NCI-H1436 treated with DMSO at 0.1 percent for 48 hours (cell line): ENCODE results near the gene SYT2.
A peak's percentile ranks its signal among the peaks of the same experiment; 100 is the strongest.
"Not testable (repeated sequence)": the region's sequence is repeated elsewhere in the genome, so short reads cannot be mapped to it uniquely, and the experiment has no call there.

ENCODE experiments used
- DNase-seq: peaks from one replicate; lab custom pipeline; 2025; lab: John Stamatoyannopoulos, UW

SYT2 gene

GRCh38 chr1:202643397-202644218, 66.6 kb downstream of the SYT2 start:
- DNase-seq, result no peak

- DNase-seq, result no peak
Measured at GRCh38 chr1:202642619-202643291, 67.5 kb downstream of the SYT2 start.

- no peak for DNase-seq
Measured at GRCh38 chr1:202642212-202642611, 68.0 kb downstream of the SYT2 start.

- DNase-seq, result no peak
Measured at GRCh38 chr1:202639500-202639899, 70.8 kb downstream of the SYT2 start.

GRCh38 chr1:202638701-202639305, 71.5 kb downstream of the SYT2 start:
- DNase-seq, result not testable (repeated sequence)

GRCh38 chr1:202638019-202638700, 72.1 kb downstream of the SYT2 start:
- DNase-seq, result no peak

- not testable (repeated sequence) for DNase-seq
Measured at GRCh38 chr1:202637321-202638018, 72.8 kb downstream of the SYT2 start.

- DNase-seq, result not testable (repeated sequence)
Measured at GRCh38 chr1:202636171-202636570, 74.1 kb downstream of the SYT2 start.

- DNase-seq, result no peak
Measured at GRCh38 chr1:202632241-202632640, 78.0 kb downstream of the SYT2 start.

GRCh38 chr1:202631076-202631923, 79.0 kb downstream of the SYT2 start:
- no peak for DNase-seq

GRCh38 chr1:202630541-202630940, 79.7 kb downstream of the SYT2 start:
- DNase-seq, result no peak

GRCh38 chr1:202630096-202630495, 80.2 kb downstream of the SYT2 start:
- DNase-seq, result not testable (repeated sequence)

GRCh38 chr1:202629257-202629811, 80.9 kb downstream of the SYT2 start:
- DNase-seq, result not testable (repeated sequence)

- DNase-seq, result no peak
Measured at GRCh38 chr1:202628646-202629215, 81.5 kb downstream of the SYT2 start.

- DNase-seq, result no peak
Measured at GRCh38 chr1:202627841-202628565, 82.3 kb downstream of the SYT2 start.

- peak; percentile 95 for DNase-seq
Measured at GRCh38 chr1:202627036-202627435, 83.2 kb downstream of the SYT2 start.

- peak; percentile 21 for DNase-seq
Measured at GRCh38 chr1:202625416-202626360, 84.6 kb downstream of the SYT2 start.

GRCh38 chr1:202624781-202625108, 85.5 kb downstream of the SYT2 start:
- DNase-seq, result no peak
